GM21786 (cell line): ENCODE measurements around the gene PRR23A.

Experiments used
- ATAC-seq: cut with Tn5 transposase; IDR thresholded peaks from one replicate; pipeline ENCODE4 v1.9.1; 2021; ENCODE audit not compliant: unreplicated experiment

The PRR23A gene

GRCh38 chr3:138974462-138974861 lies 31.6 kb downstream of the PRR23A start:
- no peak for ATAC-seq

GRCh38 chr3:138972941-138973340 lies 33.1 kb downstream of the PRR23A start:
- ATAC-seq = no peak

GRCh38 chr3:138971766-138972320 lies 34.2 kb downstream of the PRR23A start:
- ATAC-seq = no peak

GRCh38 chr3:138964923-138965322 lies 41.1 kb downstream of the PRR23A start:
- ATAC-seq = no peak

- no peak for ATAC-seq
Observed at GRCh38 chr3:138964264-138964663, 41.8 kb downstream of the PRR23A start.

- no peak for ATAC-seq
Observed at GRCh38 chr3:138962854-138963560, 43.1 kb downstream of the PRR23A start.

GRCh38 chr3:138960417-138960852 lies 45.6 kb downstream of the PRR23A start:
- no peak for ATAC-seq
